SU-DHL-6 (cell line): ENCODE results near the gene DMXL1.
"Not testable (repeated sequence)": the region's sequence is repeated elsewhere in the genome, so short reads cannot be mapped to it uniquely, and the experiment has no call there.

Source experiments
- H2AFZ ChIP-seq: fragments of 200-600 bp; sonication (generic); 2 replicates; pipeline ENCODE4 v1.6.1; 2014; ENCODE audit warnings: low read depth, mild to moderate bottlenecking, moderate library complexity, mixed read lengths, antibody characterized with exemption, low read length; ENCODE audit not compliant: severe bottlenecking
- H3F3A ChIP-seq: fragments of 200-600 bp; shearing (Covaris generic); 2 replicates; pipeline ENCODE4 v1.6.0; 2016; ENCODE audit warnings: antibody characterized with exemption, mild to moderate bottlenecking; ENCODE audit not compliant: insufficient read depth
- H3K27ac ChIP-seq: fragments of 200-600 bp; sonication (generic); 2 replicates; pipeline ENCODE4 v1.5.1; 2016; ENCODE audit warnings: low read depth, mild to moderate bottlenecking, low read length, moderate library complexity, mixed read lengths
- H3K27me3 ChIP-seq: fragments of 200-600 bp; sonication (generic), shearing (Covaris generic); 2 replicates; pipeline ENCODE4 v1.6.0; 2014; ENCODE audit warnings: mild to moderate bottlenecking, low read length
- H3K36me3 ChIP-seq: fragments of 200-600 bp; sonication (generic); 2 replicates; pipeline ENCODE4 v1.6.1; 2014; ENCODE audit warnings: mild to moderate bottlenecking, low read length, mixed read lengths
- H3K4me2 ChIP-seq: fragments of 300-600, 200-600 bp; shearing (Covaris generic), sonication (generic); 2 replicates; pipeline ENCODE4 v1.6.0; 2014; ENCODE audit warnings: low read length, low read depth, mild to moderate bottlenecking; ENCODE audit not compliant: poor library complexity, severe bottlenecking
- H3K4me3 ChIP-seq: fragments of 200-600 bp; sonication (generic); 2 replicates; pipeline ENCODE4 v1.5.1; 2014; ENCODE audit warnings: antibody characterized with exemption, low read length, mild to moderate bottlenecking, mixed read lengths; ENCODE audit not compliant: insufficient read depth, poor library complexity, severe bottlenecking
- H3K79me2 ChIP-seq: fragments of 200-600 bp; sonication (generic); 2 replicates; pipeline ENCODE4 v1.6.1; 2014; ENCODE audit warnings: mild to moderate bottlenecking, low read length, moderate library complexity; ENCODE audit not compliant: insufficient read depth
- H3K9ac ChIP-seq: fragments of 200-600 bp; sonication (generic); 2 replicates; pipeline ENCODE4 v1.7.0; 2014; ENCODE audit warnings: mild to moderate bottlenecking, low read length
- H3K9me2 ChIP-seq: fragments of 200-600 bp; sonication (generic); replicated peaks from 2 replicates; pipeline ENCODE4 v1.6.1; 2014; ENCODE audit warnings: low read length; ENCODE audit not compliant: insufficient read depth
- H3K9me3 ChIP-seq: fragments of 200-600 bp; sonication (generic); 2 replicates; pipeline ENCODE4 v1.6.1; 2014; ENCODE audit warnings: low read length, mixed read lengths; ENCODE audit not compliant: insufficient read depth
- H4K20me1 ChIP-seq: fragments of 200-600 bp; sonication (generic); 2 replicates; pipeline ENCODE4 v1.6.1; 2014; ENCODE audit warnings: low read depth, mild to moderate bottlenecking, antibody characterized with exemption, low read length, moderate library complexity, mixed read lengths
- EZH2phosphoT487 ChIP-seq: fragments of 200-600 bp; sonication (generic), shearing (Covaris generic); conservative IDR thresholded peaks from 2 replicates; pipeline ENCODE4 v1.6.1; 2018; ENCODE audit warnings: mild to moderate bottlenecking, antibody characterized with exemption, low read length, moderate library complexity, mixed read lengths
- TF ChIP-seq, protein P1 (sequence below): fragments of 200-600 bp; sonication (generic); IDR thresholded peaks from one replicate; pipeline ENCODE4 v1.5.1; 2017; ENCODE audit warnings: antibody characterized with exemption, mild to moderate bottlenecking, low read length, moderate library complexity; ENCODE audit not compliant: insufficient read depth, poor library complexity, severe bottlenecking

The DMXL1 gene

DNA sequence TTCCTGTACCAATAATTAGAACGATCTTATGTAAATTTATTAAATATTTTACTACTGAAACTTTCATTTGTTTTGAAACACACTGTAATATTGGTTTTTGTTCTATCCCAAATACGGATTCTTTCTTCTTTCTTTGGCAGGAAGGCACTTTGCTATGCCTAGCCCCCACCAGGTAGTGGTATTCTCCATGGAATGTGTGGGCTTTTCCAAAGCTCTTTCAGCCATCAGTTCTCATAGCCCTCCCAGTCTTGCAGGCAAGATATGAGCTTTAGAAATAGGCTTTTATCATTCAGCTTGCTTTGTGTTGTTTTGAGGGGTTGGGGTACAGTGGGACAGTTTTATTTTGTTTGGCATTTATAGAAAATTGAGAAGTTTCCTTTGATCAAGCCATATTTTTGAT is 107.5 kb downstream of the DMXL1 start:
- no peaks in the 10 kb centered on the region for H3K9me2 ChIP-seq
- TF ChIP-seq, protein P1, sequence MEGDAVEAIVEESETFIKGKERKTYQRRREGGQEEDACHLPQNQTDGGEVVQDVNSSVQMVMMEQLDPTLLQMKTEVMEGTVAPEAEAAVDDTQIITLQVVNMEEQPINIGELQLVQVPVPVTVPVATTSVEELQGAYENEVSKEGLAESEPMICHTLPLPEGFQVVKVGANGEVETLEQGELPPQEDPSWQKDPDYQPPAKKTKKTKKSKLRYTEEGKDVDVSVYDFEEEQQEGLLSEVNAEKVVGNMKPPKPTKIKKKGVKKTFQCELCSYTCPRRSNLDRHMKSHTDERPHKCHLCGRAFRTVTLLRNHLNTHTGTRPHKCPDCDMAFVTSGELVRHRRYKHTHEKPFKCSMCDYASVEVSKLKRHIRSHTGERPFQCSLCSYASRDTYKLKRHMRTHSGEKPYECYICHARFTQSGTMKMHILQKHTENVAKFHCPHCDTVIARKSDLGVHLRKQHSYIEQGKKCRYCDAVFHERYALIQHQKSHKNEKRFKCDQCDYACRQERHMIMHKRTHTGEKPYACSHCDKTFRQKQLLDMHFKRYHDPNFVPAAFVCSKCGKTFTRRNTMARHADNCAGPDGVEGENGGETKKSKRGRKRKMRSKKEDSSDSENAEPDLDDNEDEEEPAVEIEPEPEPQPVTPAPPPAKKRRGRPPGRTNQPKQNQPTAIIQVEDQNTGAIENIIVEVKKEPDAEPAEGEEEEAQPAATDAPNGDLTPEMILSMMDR, result no peak
- peaks cover 17% of the 10 kb centered on the region; the same call in 1 of the 2 replicates for H3F3A ChIP-seq
- no peak overlapping the region for H3K27ac ChIP-seq
- H3K4me2 ChIP-seq, result no peak overlapping the region
- no peak overlapping the region for H2AFZ ChIP-seq
- no peaks in the 10 kb centered on the region for H3K9me3 ChIP-seq
- H3K9ac ChIP-seq, result no peak overlapping the region
- H4K20me1 ChIP-seq, result no peaks in the 10 kb centered on the region
- H3K79me2 ChIP-seq, result no peaks in the 10 kb centered on the region
- H3K36me3 ChIP-seq, result peaks cover 46% of the 10 kb centered on the region
- no peaks in the 10 kb centered on the region for H3K27me3 ChIP-seq
- no peak overlapping the region for H3K4me3 ChIP-seq

DNA sequence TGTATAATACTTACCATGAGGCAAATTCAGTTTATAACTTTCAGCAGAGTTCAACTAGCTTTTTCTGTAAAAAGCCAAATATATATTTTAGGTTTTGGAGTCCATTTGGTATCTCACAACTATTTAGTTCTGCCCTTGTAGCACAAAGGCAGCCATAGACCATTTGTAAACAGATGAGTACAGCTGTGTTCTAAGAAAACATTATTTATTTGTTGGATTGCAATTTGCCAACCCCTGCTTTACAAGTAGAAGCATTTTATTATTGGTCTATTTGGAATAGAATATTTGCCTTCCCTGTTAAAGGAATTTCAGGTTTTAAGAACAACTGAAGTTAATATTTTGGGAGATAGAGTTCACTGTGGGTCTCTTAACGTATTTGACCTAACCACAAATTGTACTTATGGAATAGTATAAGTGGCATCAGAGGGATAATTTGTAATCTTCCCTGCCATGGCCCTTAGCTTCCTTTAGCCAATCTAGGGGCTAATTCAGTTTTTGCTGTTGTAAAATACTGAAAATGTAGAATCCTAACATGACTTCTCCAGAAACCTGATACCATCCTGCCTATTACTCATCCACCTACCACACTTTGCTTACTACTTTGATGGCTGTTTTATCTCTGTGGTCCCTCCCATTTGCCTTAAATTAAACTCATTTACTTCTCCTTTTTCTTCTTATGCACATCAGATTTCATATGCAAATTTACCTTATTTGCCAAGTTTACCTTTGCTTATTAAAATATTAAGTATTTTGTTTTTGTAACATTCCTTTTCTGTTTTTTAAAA is 109.2 kb downstream of the DMXL1 start:
- H2AFZ ChIP-seq, result no peak overlapping the region
- no peaks in the 10 kb centered on the region for H4K20me1 ChIP-seq
- peaks cover 48% of the 10 kb centered on the region for H3K36me3 ChIP-seq
- no peak overlapping the region for H3K27ac ChIP-seq
- H3K79me2 ChIP-seq, result no peaks in the 10 kb centered on the region
- H3K4me3 ChIP-seq, result no peak overlapping the region
- no peak overlapping the region for H3K4me2 ChIP-seq
- H3K9ac ChIP-seq, result no peak overlapping the region
- no peaks in the 10 kb centered on the region for H3K9me3 ChIP-seq
- TF ChIP-seq EZH2phosphoT487, result no peak
- TF ChIP-seq, protein P1, result no peak
- no peaks in the 10 kb centered on the region for H3K27me3 ChIP-seq
- peaks cover 18% of the 10 kb centered on the region; the same call in 1 of the 2 replicates for H3F3A ChIP-seq
- H3K9me2 ChIP-seq, result no peaks in the 10 kb centered on the region

- H3K79me2 ChIP-seq, H3K9me2 ChIP-seq, H2AFZ ChIP-seq, H3K4me2 ChIP-seq, H3K9ac ChIP-seq, H3K9me3 ChIP-seq, H3K27ac ChIP-seq, H4K20me1 ChIP-seq, H3K27me3 ChIP-seq, H3K4me3 ChIP-seq: not testable (repeated sequence)
- Histone ChIP-seq H3K36me3 (peaks cover 26% of the 10 kb centered on the region; the same call in 1 of the 2 replicates), H3F3A (peaks cover 42% of the 10 kb centered on the region; the same call in 1 of the 2 replicates)
These were observed 114.6 kb downstream of the DMXL1 start for GRCh38 chr5:119185512-119185911.

DNA sequence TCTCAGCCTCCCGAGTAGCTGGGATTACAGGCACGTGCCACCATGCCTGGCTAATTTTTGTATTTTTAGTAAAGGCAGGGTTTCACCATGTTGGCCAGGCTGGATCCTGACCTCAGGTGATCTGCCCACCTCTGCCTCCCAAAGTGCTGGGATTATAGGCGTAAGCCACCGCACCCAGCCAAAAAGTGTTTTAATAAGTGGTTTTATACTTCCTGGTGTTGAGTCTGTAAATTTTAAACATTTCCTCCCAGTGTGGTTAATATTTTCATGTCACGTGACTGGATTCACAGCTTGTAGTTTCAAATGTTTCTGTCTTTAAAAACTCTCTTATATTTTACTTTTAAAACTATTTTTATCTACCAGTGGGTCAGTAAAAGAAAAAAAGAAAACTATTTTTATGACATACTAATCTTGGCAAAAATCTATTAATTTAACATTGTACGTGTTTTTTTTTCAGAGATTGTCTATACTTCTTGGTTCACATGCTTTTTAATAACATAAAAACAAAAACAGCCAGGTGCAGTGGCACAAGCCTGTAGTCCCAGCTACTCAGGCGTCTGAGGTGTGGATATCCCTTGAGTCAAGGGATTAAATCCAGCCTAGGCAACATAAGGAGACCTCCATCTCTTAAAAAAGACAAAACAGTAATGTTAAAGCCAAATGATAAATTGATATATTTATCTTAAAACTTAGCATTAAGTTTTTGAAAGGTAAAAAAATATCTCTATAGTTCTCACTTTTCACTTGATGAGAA is 117.1 kb downstream of the DMXL1 start:
- Histone ChIP-seq H4K20me1 (no peaks in the 10 kb centered on the region), H3K4me2 (peak overlapping the region; percentile 51), H3K27me3 (no peaks in the 10 kb centered on the region), H3K79me2 (no peaks in the 10 kb centered on the region), H3K9me2 (no peaks in the 10 kb centered on the region), H3K36me3 (peaks cover 30% of the 10 kb centered on the region; the same call in 1 of the 2 replicates), H3K9me3 (no peaks in the 10 kb centered on the region), H3K27ac (peak overlapping the region; percentile 71), H2AFZ (no peak overlapping the region), H3F3A (peaks cover 30% of the 10 kb centered on the region; the same call in 1 of the 2 replicates), H3K9ac (peak overlapping the region; percentile 8; the same call in 1 of the 2 replicates), H3K4me3 (peak overlapping the region; percentile 5)
- TF ChIP-seq, protein P1, result no peak
- no peak for TF ChIP-seq EZH2phosphoT487
